ENCODE results near the gene SLC9A5.

GRCh38 chr16:67286441-67287235 is 37.9 kb downstream of the SLC9A5 start:
- TF ChIP-seq ESRRA (IDR thresholded peaks at IDR 0.05; ENCODE audit: borderline replicate concordance, low read depth), result no peak
- no peak for TF ChIP-seq ZNF707 (CRISPR knock-in tag; conservative IDR thresholded peaks at IDR 0.05)
- TF ChIP-seq MAZ (CRISPR knock-in tag; conservative IDR thresholded peaks at IDR 0.05 in 1 of 2, IDR thresholded peaks at IDR 0.05 in 1 of 2), result no peak
- no peak for TF ChIP-seq CCAR2 (IDR thresholded peaks at IDR 0.05; ENCODE audit: low read depth, low read length)
- TF ChIP-seq STAT6 (CRISPR knock-in tag; IDR thresholded peaks at IDR 0.05), result no peak
- TF ChIP-seq MNT (conservative IDR thresholded peaks at IDR 0.05), result no peak
- no peak for TF ChIP-seq BHLHE40 (IDR thresholded peaks at IDR 0.05; ENCODE audit: low read length)
- no peak for TF ChIP-seq MAFK (IDR thresholded peaks at IDR 0.05; ENCODE audit: low read length)
- no peak for TF ChIP-seq TEAD4 (IDR thresholded peaks at IDR 0.05; ENCODE audit: low read length)
- TF ChIP-seq TEAD4 (CRISPR knock-in tag; IDR thresholded peaks at IDR 0.05; ENCODE audit: borderline replicate concordance), result no peak
- TF ChIP-seq, protein P1, sequence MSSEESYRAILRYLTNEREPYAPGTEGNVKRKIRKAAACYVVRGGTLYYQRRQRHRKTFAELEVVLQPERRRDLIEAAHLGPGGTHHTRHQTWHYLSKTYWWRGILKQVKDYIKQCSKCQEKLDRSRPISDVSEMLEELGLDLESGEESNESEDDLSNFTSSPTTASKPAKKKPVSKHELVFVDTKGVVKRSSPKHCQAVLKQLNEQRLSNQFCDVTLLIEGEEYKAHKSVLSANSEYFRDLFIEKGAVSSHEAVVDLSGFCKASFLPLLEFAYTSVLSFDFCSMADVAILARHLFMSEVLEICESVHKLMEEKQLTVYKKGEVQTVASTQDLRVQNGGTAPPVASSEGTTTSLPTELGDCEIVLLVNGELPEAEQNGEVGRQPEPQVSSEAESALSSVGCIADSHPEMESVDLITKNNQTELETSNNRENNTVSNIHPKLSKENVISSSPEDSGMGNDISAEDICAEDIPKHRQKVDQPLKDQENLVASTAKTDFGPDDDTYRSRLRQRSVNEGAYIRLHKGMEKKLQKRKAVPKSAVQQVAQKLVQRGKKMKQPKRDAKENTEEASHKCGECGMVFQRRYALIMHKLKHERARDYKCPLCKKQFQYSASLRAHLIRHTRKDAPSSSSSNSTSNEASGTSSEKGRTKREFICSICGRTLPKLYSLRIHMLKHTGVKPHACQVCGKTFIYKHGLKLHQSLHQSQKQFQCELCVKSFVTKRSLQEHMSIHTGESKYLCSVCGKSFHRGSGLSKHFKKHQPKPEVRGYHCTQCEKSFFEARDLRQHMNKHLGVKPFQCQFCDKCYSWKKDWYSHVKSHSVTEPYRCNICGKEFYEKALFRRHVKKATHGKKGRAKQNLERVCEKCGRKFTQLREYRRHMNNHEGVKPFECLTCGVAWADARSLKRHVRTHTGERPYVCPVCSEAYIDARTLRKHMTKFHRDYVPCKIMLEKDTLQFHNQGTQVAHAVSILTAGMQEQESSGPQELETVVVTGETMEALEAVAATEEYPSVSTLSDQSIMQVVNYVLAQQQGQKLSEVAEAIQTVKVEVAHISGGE (CRISPR knock-in tag; IDR thresholded peaks at IDR 0.05), result no peak
- TF ChIP-seq, protein P2, sequence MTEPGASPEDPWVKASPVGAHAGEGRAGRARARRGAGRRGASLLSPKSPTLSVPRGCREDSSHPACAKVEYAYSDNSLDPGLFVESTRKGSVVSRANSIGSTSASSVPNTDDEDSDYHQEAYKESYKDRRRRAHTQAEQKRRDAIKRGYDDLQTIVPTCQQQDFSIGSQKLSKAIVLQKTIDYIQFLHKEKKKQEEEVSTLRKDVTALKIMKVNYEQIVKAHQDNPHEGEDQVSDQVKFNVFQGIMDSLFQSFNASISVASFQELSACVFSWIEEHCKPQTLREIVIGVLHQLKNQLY (CRISPR knock-in tag; conservative IDR thresholded peaks at IDR 0.05), result no peak
- TF ChIP-seq HMG20A (CRISPR knock-in tag; conservative IDR thresholded peaks at IDR 0.05), result no peak

All from K562 (cell line).